GM12878 (cell line): ENCODE results near the gene SVEP1. TPM values are rescaled to one million over a fixed set of nuclear protein-coding genes. Genes with fewer than 3 reads are reported as not detected.

Experiments used
- ATAC-seq: fragments of 200-7000 bp; cut with Tn5 transposase; 3 replicates; pipeline ENCODE4 v1.9.1; 2020; ENCODE audit warnings: mild to moderate bottlenecking, moderate library complexity
- BruUV-seq: library from RNA; stranded (reverse); fragments of 400-500 nt; replicated peaks from 2 replicates; lab custom pipeline; 2021; lab: Mats Ljungman, UMichigan
- CTCF ChIA-PET: fragments of 300-600 bp; sonication (Branson Sonifier 250); formaldehyde crosslinking; extraction: SDS; loops from one replicate; lab custom pipeline; 2021; ENCODE audit warnings: inconsistent platforms; lab: Yijun Ruan, JAX
- POLR2A ChIA-PET: fragments of 350-600 bp; formaldehyde crosslinking; extraction: SDS; loops from one replicate; lab custom pipeline; 2021; ENCODE audit warnings: inconsistent platforms; lab: Charles Lee
- RAD21 ChIA-PET: fragments of 300-600 bp; sonication (Branson Sonifier 250); formaldehyde crosslinking; loops from one replicate; lab custom pipeline; 2023; ENCODE audit warnings: antibody characterized with exemption; ENCODE audit not compliant: unreplicated experiment; lab: Charles Lee
- SMC1A ChIA-PET: fragments of 300-600 bp; sonication (Branson Sonifier 250); formaldehyde crosslinking; loops from one replicate; lab custom pipeline; 2023; ENCODE audit not compliant: unreplicated experiment, uncharacterized antibody; lab: Charles Lee
- DNase-seq: peaks from one replicate; pipeline ENCODE4 v3.0.0-alpha.2; 2011; ENCODE audit warnings: low read depth, low spot score
- FAIRE-seq: peaks from 3 replicates; lab custom pipeline; 2011; peaks lifted over from hg19 to GRCh38; lab: Jason Lieb, UNC
- H2AFZ ChIP-seq: 2 replicates; pipeline ENCODE4 v1.6.0; 2011; ENCODE audit warnings: low read depth, low read length, control low read depth; ENCODE audit not compliant: control insufficient read depth
- H3K27ac ChIP-seq: 2 replicates; pipeline ENCODE4 v1.5.1; 2011; ENCODE audit warnings: control low read depth; ENCODE audit not compliant: control insufficient read depth, insufficient read depth
- H3K27me3 ChIP-seq, 2 experiments: replicated peaks in 1 of 2; 2 replicates each; pipeline versions ENCODE4 v1.6.0 to v1.6.1; 2011; ENCODE audit warnings: low read length in 1 of 2; ENCODE audit not compliant: control insufficient read depth in 2 of 2, insufficient read depth in 2 of 2
- H3K36me3 ChIP-seq, 2 experiments: 2 replicates each; pipeline ENCODE4 v1.5.1; 2011; ENCODE audit warnings: low read length in 1 of 2; ENCODE audit not compliant: control insufficient read depth in 2 of 2, insufficient read depth in 2 of 2
- H3K4me1 ChIP-seq: 2 replicates; pipeline ENCODE4 v1.6.1; 2011; ENCODE audit warnings: mild to moderate bottlenecking, low read length, moderate library complexity, mixed read lengths; ENCODE audit not compliant: control insufficient read depth, insufficient read depth
- H3K4me2 ChIP-seq: 2 replicates; pipeline ENCODE4 v1.6.0; 2011; ENCODE audit warnings: control low read depth; ENCODE audit not compliant: control insufficient read depth, insufficient read depth
- H3K4me3 ChIP-seq: fragments of 200-600 bp; sonication (generic); 2 replicates; pipeline ENCODE4 v1.5.1; 2016
- H3K79me2 ChIP-seq: 2 replicates; pipeline ENCODE4 v1.6.0; 2011; ENCODE audit warnings: low read length; ENCODE audit not compliant: control insufficient read depth, insufficient read depth
- H3K9ac ChIP-seq: 2 replicates; pipeline ENCODE4 v1.8.0; 2011; ENCODE audit warnings: low read length, control low read depth, mixed read lengths; ENCODE audit not compliant: control insufficient read depth, insufficient read depth
- H3K9me3 ChIP-seq: replicated peaks from 3 replicates; pipeline ENCODE4 v1.5.1; 2011; ENCODE audit warnings: mild to moderate bottlenecking, low read length; ENCODE audit not compliant: control insufficient read depth, insufficient read depth
- H4K20me1 ChIP-seq: 2 replicates; pipeline ENCODE4 v1.6.0; 2011; ENCODE audit not compliant: control insufficient read depth, insufficient read depth
- ASH2L ChIP-seq: fragments of 300-600, 200-600 bp; sonication (generic); IDR thresholded peaks from 2 replicates; pipeline ENCODE4 v1.6.1; 2017; ENCODE audit warnings: low read depth, mild to moderate bottlenecking, borderline replicate concordance
- ATF7 ChIP-seq: fragments of 450-650 bp; IDR thresholded peaks from 2 replicates; pipeline ENCODE4 v1.6.1; 2016; ENCODE audit warnings: low read depth, mild to moderate bottlenecking
- BMI1 ChIP-seq: fragments of 450-650 bp; IDR thresholded peaks from 2 replicates; pipeline ENCODE4 v1.6.1; 2016; ENCODE audit warnings: mild to moderate bottlenecking, moderate library complexity, borderline replicate concordance
- CBFB ChIP-seq: IDR thresholded peaks from 2 replicates; pipeline ENCODE4 v1.6.1; 2016; ENCODE audit warnings: antibody characterized with exemption, low read depth
- CREM ChIP-seq: IDR thresholded peaks from 2 replicates; pipeline ENCODE4 v1.6.1; 2014; ENCODE audit warnings: antibody characterized with exemption, low read depth
- GABPA ChIP-seq: IDR thresholded peaks from 2 replicates; pipeline ENCODE4 v1.6.1; 2014; ENCODE audit warnings: antibody characterized with exemption, low read depth, mild to moderate bottlenecking, inconsistent platforms
- HDAC6 ChIP-seq: fragments of 200-600 bp; sonication (generic); IDR thresholded peaks from one replicate; pipeline ENCODE4 v1.8.0; 2017; ENCODE audit warnings: antibody characterized with exemption; ENCODE audit not compliant: unreplicated experiment
- NBN ChIP-seq: fragments of 450-650 bp; IDR thresholded peaks from 2 replicates; pipeline ENCODE4 v1.6.1; 2016
- PAX8 ChIP-seq: fragments of 450-650 bp; IDR thresholded peaks from 2 replicates; pipeline ENCODE4 v1.6.1; 2017; ENCODE audit warnings: mild to moderate bottlenecking, moderate library complexity
- RFX5 ChIP-seq: IDR thresholded peaks from 2 replicates; pipeline ENCODE4 v1.6.1; 2011; ENCODE audit warnings: low read depth, low read length, improper control_type of control experiment
- SMARCA5 ChIP-seq: fragments of 450-650 bp; IDR thresholded peaks from 2 replicates; pipeline ENCODE4 v1.6.1; 2017; ENCODE audit warnings: mild to moderate bottlenecking
- SMC3 ChIP-seq: IDR thresholded peaks from 2 replicates; pipeline ENCODE4 v1.6.1; 2011; ENCODE audit warnings: low read length, improper control_type of control experiment, borderline replicate concordance
- TCF7 ChIP-seq: IDR thresholded peaks from 2 replicates; pipeline ENCODE4 v1.6.1; 2014; ENCODE audit warnings: antibody characterized with exemption, borderline replicate concordance
- ZBED1 ChIP-seq: IDR thresholded peaks from 2 replicates; pipeline ENCODE4 v1.6.1; 2016; ENCODE audit warnings: borderline replicate concordance
- ZNF207 ChIP-seq: fragments of 450-650 bp; IDR thresholded peaks from 2 replicates; pipeline ENCODE4 v1.6.1; 2014; ENCODE audit warnings: antibody characterized with exemption, mild to moderate bottlenecking, borderline replicate concordance
- ZNF274 ChIP-seq: IDR thresholded peaks from one replicate; pipeline ENCODE4 v1.8.0; 2011; ENCODE audit not compliant: insufficient read length, insufficient read depth
- WGBS: methylation state at CpG from one replicate; pipeline ENCODE4 v1.1.6; 2016; ENCODE audit warnings: low lambda C conversion rate; ENCODE audit not compliant: insufficient replicate concordance, insufficient coverage; ENCODE audit errors: missing lambda C conversion rate; 5-methylcytosine and 5-hydroxymethylcytosine counted together
- in situ Hi-C: fragments of 300-500 bp; cut with MboI; formaldehyde crosslinking; loops from 9 replicates; pipeline ENCODE4 v1.14.3; 2018; ENCODE audit warnings: mixed read lengths
- intact Hi-C: fragments of 100-400 bp; cut with micrococcal nuclease; formaldehyde crosslinking; loops from one replicate; pipeline ENCODE4 v1.14.2; 2022; ENCODE audit not compliant: unreplicated experiment
- polyA plus RNA-seq, 11 experiments: library from polyadenylated mRNA; depleted of rRNA in 4 of 11; unstranded in 6 of 11; stranded (reverse) in 5 of 11; fragments of >200 nt; fragmentation: Nextera tagmentation in 4 of 11; fragmentation: Illumina TruSeq in 1 of 11; extraction: Ambion mirVana in 4 of 11; extraction: Trizol in 1 of 11; gene quantifications; 1 replicate in 1 of 11; 2 replicates in 10 of 11; pipeline versions ENCODE4 v1.2.1 to v1.2.3, GENCODE V29; 2011 to 2016; ENCODE audit warnings: inconsistent platforms in 2 of 11, missing spikeins in 2 of 11, low read depth in 1 of 11
- total RNA-seq, 4 experiments: library from RNA; depleted of rRNA in 3 of 4; stranded (reverse); fragments of >200 nt in 3 of 4; fragmentation: Illumina TruSeq in 1 of 4; extraction: Trizol in 1 of 4; gene quantifications; 2 replicates each; pipeline versions ENCODE4 v1.2.1 to v1.2.3, GENCODE V29; 2013 to 2021
- TF ChIP-seq, protein P1 (sequence below): fragments of 450-650 bp; IDR thresholded peaks from 2 replicates; pipeline ENCODE4 v1.6.1; 2014; ENCODE audit warnings: mild to moderate bottlenecking
- TF ChIP-seq, protein P2 (sequence below): IDR thresholded peaks from 2 replicates; pipeline ENCODE4 v1.6.1; 2012; ENCODE audit warnings: low read depth, low read length, improper control_type of control experiment
- TF ChIP-seq, protein P3 (sequence below): fragments of 450-650 bp; formaldehyde crosslinking; IDR thresholded peaks from 2 replicates; pipeline ENCODE4 v1.4.0; 2022; ENCODE audit warnings: mild to moderate bottlenecking, moderate library complexity

The SVEP1 gene
- total and polyA plus RNA-seq, 10 of the 15 experiments (the other 5 are each of a cell fraction or from before 2014, with no cell fraction given) = under 0.01 to 0.05 (median 0.01) TPM; not detected in 5

DNA sequence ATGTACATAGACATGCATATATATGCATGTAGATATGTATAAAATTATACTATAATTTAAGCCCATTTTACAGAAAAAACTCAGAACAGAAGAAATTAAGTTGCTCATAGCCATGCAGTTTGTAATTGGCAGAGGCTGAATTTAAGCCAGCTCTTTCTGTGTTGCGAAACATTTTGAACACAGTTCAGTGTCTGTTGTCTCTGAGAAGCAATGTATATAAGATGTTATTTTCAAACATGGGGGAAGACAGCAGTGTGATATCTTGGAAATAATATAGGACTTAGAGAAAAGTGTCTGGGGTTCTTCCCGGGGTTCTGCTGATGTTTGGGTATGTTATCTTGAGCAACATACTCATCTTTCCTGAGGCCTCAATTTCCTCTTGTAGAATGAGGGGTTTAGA, 37.6 kb downstream of the SVEP1 start:
- no peak overlapping the region for H3K9ac ChIP-seq
- DNase-seq (no peak), FAIRE-seq (no peak), ATAC-seq (no peak)
- H3K36me3 ChIP-seq = no peaks in the 10 kb centered on the region
- in situ Hi-C loops = no loop called here
- no TSS peak for BruUV-seq
- intact Hi-C loops = no loop called here
- no peak overlapping the region for H3K4me3 ChIP-seq
- H3K27me3 ChIP-seq = no peaks in the 10 kb centered on the region
- WGBS = 17% methylated on average over 2 of the region's 2 CpGs
- H3K79me2 ChIP-seq = no peaks in the 10 kb centered on the region
- SMC1A ChIA-PET = no interaction called here
- H2AFZ ChIP-seq = no peak overlapping the region
- POLR2A ChIA-PET = no interaction called here
- no peaks in the 10 kb centered on the region for H4K20me1 ChIP-seq
- CTCF ChIA-PET = interaction anchor here (1.1 kb wide), 1 partner anchor 201 kb away, joined by 3 read pairs; no protein-coding TSS in a partner anchor
- no peaks in the 10 kb centered on the region for H3K4me1 ChIP-seq
- no peak for TF ChIP-seq ZNF274
- no peak for TF ChIP-seq BMI1
- no peak for TF ChIP-seq PAX8
- TF ChIP-seq, protein P1, sequence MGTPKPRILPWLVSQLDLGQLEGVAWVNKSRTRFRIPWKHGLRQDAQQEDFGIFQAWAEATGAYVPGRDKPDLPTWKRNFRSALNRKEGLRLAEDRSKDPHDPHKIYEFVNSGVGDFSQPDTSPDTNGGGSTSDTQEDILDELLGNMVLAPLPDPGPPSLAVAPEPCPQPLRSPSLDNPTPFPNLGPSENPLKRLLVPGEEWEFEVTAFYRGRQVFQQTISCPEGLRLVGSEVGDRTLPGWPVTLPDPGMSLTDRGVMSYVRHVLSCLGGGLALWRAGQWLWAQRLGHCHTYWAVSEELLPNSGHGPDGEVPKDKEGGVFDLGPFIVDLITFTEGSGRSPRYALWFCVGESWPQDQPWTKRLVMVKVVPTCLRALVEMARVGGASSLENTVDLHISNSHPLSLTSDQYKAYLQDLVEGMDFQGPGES = no peak
- no peak for TF ChIP-seq RFX5
- TF ChIP-seq ZNF207 = no peak
- no peak for TF ChIP-seq ZBED1
- no peak for TF ChIP-seq ATF7
- no peak for TF ChIP-seq CBFB
- TF ChIP-seq, protein P2, sequence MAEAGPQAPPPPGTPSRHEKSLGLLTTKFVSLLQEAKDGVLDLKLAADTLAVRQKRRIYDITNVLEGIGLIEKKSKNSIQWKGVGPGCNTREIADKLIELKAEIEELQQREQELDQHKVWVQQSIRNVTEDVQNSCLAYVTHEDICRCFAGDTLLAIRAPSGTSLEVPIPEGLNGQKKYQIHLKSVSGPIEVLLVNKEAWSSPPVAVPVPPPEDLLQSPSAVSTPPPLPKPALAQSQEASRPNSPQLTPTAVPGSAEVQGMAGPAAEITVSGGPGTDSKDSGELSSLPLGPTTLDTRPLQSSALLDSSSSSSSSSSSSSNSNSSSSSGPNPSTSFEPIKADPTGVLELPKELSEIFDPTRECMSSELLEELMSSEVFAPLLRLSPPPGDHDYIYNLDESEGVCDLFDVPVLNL = no peak
- no peak for TF ChIP-seq SMARCA5
- TF ChIP-seq, protein P3, sequence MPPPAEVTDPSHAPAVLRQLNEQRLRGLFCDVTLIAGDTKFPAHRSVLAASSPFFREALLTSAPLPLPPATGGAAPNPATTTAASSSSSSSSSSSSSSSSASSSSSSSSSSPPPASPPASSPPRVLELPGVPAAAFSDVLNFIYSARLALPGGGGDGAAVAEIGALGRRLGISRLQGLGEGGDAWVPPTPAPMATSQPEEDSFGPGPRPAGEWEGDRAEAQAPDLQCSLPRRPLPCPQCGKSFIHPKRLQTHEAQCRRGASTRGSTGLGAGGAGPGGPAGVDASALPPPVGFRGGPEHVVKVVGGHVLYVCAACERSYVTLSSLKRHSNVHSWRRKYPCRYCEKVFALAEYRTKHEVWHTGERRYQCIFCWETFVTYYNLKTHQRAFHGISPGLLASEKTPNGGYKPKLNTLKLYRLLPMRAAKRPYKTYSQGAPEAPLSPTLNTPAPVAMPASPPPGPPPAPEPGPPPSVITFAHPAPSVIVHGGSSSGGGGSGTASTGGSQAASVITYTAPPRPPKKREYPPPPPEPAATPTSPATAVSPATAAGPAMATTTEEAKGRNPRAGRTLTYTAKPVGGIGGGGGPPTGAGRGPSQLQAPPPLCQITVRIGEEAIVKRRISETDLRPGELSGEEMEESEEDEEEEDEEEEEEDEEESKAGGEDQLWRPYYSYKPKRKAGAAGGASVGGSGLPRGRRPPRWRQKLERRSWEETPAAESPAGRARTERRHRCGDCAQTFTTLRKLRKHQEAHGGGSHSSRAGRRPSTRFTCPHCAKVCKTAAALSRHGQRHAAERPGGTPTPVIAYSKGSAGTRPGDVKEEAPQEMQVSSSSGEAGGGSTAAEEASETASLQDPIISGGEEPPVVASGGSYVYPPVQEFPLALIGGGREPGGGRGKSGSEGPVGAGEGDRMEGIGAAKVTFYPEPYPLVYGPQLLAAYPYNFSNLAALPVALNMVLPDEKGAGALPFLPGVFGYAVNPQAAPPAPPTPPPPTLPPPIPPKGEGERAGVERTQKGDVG (CRISPR knock-in tag) = no peak
- TF ChIP-seq NBN = no peak
- TF ChIP-seq CREM = no peak
- no peak for TF ChIP-seq HDAC6
- no peak for TF ChIP-seq TCF7
- TF ChIP-seq GABPA = no peak
- no peak for TF ChIP-seq SMC3
- no peak for TF ChIP-seq ASH2L
- TF ChIP-seq, all 136 proteins: peak for 0
- Histone ChIP-seq H3K9me3 (no peaks in the 10 kb centered on the region), H3K27ac (no peak overlapping the region), H3K4me2 (no peak overlapping the region)
- RAD21 ChIA-PET = no interaction called here
